PFSK-1 (cell line): ENCODE results near the gene PCBP4.

ENCODE experiments used
- POLR2AphosphoS5 ChIP-seq: IDR thresholded peaks from 2 replicates; pipeline ENCODE4 v1.6.1; 2012; ENCODE audit warnings: low read depth, mild to moderate bottlenecking, control low read depth, low read length, moderate library complexity
- SIN3A ChIP-seq: IDR thresholded peaks from 2 replicates; pipeline ENCODE4 v1.6.1; 2012; ENCODE audit warnings: mild to moderate bottlenecking, low read length, moderate library complexity, borderline replicate concordance; ENCODE audit not compliant: insufficient read depth
- TAF1 ChIP-seq: IDR thresholded peaks from 2 replicates; pipeline ENCODE4 v1.6.1; 2012; ENCODE audit warnings: low read length, control low read depth, borderline replicate concordance; ENCODE audit not compliant: insufficient read depth

GRCh38 chr3:51982352-51982837 is 15.1 kb upstream of the PCBP4 start:
- TF ChIP-seq TAF1 (no peak), POLR2AphosphoS5 (no peak), SIN3A (no peak)
